IPS-15b (cell line): ENCODE results near the gene TRMT1.

Experiments
- H3K27me3 ChIP-seq: one replicate; pipeline ENCODE4 v1.6.1; 2013; ENCODE audit warnings: low read length; ENCODE audit not compliant: control insufficient read depth, insufficient read depth
- H3K36me3 ChIP-seq: one replicate; pipeline ENCODE4 v1.6.1; 2013; ENCODE audit warnings: low read length; ENCODE audit not compliant: control insufficient read depth, insufficient read depth
- H3K4me1 ChIP-seq: one replicate; pipeline ENCODE4 v1.6.1; 2013; ENCODE audit warnings: mild to moderate bottlenecking, low read length; ENCODE audit not compliant: control insufficient read depth, insufficient read depth
- H3K4me3 ChIP-seq: one replicate; pipeline ENCODE4 v1.5.1; 2013; ENCODE audit warnings: low read depth, low read length
- H3K9ac ChIP-seq: one replicate; pipeline ENCODE4 v1.6.1; 2013; ENCODE audit warnings: low read depth, mild to moderate bottlenecking, low read length
- H3K9me3 ChIP-seq: one replicate; pipeline ENCODE4 v1.6.1; 2013; ENCODE audit warnings: mild to moderate bottlenecking, low read length; ENCODE audit not compliant: control insufficient read depth, insufficient read depth

The TRMT1 gene

DNA sequence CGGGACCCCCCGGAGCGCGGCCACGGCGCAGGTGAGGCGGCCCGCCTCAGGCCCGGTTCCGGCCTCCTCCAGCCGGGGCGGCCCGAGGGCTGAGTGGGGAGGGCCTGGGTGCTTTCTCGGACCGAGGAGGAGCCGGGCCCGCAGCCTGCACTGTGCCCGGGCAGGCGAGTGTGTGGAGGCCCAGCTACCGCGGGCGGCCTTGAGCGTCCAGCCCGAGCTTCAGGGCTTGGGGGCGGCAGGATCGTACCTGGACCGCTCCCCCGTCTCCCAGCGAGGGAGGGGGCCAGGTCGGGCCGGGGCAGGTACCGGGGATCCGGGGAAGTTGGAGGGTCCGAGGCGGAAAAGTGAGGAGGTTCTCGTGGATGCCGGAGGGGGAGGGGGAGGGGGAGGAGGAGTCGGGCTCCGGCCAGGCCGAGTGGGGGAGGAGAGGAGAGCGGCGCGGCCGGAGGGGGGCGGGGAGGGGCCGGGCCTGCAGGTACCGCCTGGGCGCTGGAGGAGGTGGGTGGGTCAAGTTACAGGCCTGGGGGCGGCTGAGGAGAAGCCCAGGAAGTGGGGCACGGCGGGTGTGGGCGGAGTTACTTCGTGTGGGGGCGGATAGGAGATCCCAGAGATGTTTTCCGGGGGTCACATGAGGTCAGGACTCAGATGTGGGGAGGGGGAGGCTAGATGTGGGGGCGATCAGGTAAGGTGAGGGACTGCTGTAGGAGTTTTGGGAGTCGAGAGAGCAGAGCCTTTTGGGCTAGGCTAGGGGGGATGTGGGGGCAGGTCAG, 2.1 kb upstream of the TRMT1 start:
- H3K36me3 ChIP-seq, result peaks cover 20% of the 10 kb centered on the region
- H3K4me1 ChIP-seq, result peaks cover 28% of the 10 kb centered on the region

DNA sequence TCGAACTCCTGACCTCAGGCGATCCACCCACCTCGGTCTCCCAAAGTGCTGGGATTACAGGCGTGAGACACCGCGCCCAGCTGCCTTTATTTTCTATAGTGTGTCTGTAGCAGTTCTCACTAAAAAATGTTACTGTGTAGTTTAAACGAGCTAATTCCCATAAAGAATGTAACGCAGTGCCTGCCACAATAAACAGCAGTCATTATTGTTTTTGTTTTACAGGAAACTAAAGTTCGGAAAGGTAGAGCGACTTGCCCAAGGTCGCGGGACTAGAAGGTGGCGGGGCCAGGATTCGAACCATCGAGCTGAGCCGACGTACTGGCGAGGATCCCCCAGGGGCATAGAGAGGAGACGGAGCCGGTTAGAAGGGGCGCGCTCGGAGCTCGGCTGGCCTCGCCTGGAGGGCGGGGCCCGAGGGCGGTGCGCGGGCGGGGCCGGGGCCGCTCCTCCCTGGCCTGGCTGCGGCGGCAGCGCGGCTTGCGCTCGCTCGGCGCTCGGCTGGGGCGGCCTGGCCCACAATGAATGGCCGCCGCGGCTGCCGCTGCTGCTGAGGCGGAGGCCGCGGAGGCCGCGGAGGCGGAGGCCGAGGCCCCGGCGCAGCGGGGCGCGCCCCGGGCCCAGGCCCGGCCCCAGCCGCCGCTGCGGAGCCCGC, 1.4 kb upstream of the TRMT1 start, which contains the start of gene NACC1:
Gene NACC1 (plus strand): TSS at position 493 of the 652 bp plus-strand sequence. CDS start 16,944 bp downstream, outside the sequence.
- Histone ChIP-seq H3K9ac (peak within 1 kb of the TSS; percentile 96), H3K36me3 (peaks cover 21% of the 10 kb centered on the region), H3K27me3 (no peaks in the 10 kb centered on the region), H3K4me3 (peak within 1 kb of the TSS; percentile 88), H3K9me3 (no peaks in the 10 kb centered on the region), H3K4me1 (peaks cover 28% of the 10 kb centered on the region)

More for the DNA sequence above, 2.1 kb upstream of the TRMT1 start:
- Histone ChIP-seq H3K4me3 (peak overlapping the region; percentile 88), H3K9ac (peak overlapping the region; percentile 96), H3K27me3 (no peaks in the 10 kb centered on the region), H3K9me3 (no peaks in the 10 kb centered on the region)

DNA sequence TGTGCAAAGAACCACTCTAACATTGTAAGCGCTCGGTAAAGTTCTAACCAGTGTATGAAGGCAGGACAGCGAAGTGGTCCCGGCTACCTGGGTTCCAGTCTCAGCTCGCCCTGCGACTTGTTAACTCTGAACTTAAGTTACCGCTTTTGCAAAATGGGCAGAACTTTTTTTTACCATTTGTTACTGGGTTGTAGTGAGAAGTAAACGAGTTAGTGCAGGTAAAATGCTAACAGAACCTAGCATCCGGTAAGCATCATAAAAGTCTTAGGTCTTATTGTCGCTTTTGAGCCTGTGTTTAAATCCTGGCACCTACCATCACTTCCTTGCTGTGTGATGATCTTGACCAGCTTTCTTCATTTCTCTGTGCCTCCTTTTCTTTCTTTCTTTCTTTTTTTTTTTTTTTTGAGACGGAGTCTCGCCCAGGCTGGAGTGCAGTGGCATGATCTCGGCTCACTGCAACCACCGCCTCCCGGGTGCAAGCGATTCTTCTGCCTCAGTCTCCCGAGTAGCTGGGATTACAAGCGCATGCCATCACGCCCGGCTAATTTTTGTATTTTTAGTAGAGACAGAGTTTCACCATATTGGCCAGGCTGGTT, 734 bp upstream of the TRMT1 start:
- peaks cover 23% of the 10 kb centered on the region for H3K36me3 ChIP-seq
- peak overlapping the region; percentile 89 for H3K9ac ChIP-seq
- peaks cover 28% of the 10 kb centered on the region for H3K4me1 ChIP-seq

DNA sequence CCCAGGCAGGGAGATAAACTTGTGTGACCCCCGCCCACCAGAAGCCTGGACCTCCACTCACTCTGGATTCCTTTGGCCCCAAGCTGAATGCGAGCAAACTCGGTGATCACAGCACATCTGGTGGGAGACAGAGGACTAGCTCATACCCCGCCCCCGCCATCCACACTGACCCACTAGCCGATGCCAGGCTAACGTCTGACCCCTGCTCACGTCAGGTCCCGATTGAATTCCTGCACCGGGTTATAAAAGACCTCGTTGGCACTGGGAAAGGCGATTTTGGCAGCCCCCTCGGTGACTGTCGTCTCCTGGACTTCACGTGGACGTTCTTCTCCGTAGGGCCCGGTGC, 631 bp downstream of the TRMT1 start:
- Histone ChIP-seq H3K27me3 (no peaks in the 10 kb centered on the region), H3K9ac (peak overlapping the region; percentile 89), H3K4me1 (peaks cover 21% of the 10 kb centered on the region), H3K4me3 (peak overlapping the region; percentile 83), H3K9me3 (no peaks in the 10 kb centered on the region), H3K36me3 (peaks cover 15% of the 10 kb centered on the region)

More for the DNA sequence above, 734 bp upstream of the TRMT1 start:
- Histone ChIP-seq H3K4me3 (peak overlapping the region; percentile 83), H3K9me3 (no peaks in the 10 kb centered on the region), H3K27me3 (no peaks in the 10 kb centered on the region)

DNA sequence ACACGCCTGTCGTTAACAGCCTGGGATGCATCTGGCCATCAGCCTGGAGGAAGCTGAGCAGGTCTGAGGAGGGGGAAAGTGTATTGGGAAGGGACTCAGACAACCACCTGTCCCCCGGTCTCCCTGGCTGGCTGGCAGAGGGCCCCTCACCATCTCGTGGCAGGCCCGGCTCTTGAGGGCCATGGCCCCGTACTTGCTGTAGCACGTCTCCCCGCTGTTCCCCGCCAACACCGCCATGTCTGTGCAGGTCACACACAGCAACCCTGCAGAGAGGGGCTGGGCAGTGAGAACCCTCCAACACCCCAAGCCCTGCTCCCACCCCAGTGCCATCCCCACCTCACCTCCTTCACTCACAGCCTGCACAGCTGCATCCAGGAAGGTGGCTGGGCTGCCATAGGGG, 4.0 kb downstream of the TRMT1 start:
- peaks cover 20% of the 10 kb centered on the region for H3K36me3 ChIP-seq
- H3K9ac ChIP-seq, result no peak overlapping the region
- H3K4me1 ChIP-seq, result peaks cover 4% of the 10 kb centered on the region
- no peaks in the 10 kb centered on the region for H3K9me3 ChIP-seq
- no peak overlapping the region for H3K4me3 ChIP-seq
- no peaks in the 10 kb centered on the region for H3K27me3 ChIP-seq

DNA sequence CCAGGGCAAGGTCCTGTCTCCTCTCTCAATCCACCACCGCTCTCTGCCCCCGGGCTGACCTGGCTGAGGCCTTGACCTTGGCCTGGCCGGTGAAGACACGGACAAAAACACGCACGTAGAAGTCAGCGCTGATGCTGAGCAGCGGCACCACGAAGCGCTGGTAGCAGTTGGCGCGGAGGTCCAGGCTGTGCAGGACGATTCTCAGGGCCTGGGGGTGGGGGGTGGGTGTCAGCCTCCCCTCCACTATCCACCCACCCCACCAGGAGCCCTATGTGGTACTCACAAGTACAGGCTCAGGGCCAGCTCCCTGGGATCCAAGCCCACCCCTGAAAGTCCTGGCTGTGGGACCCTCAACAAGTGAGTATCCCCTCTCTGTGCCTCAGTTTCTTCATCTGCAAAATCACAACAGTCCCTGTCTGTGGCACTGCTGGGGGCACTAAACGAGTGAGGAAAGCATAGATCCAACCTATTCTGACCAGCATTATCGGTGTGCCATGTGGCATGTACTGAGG, 6.4 kb downstream of the TRMT1 start:
- Histone ChIP-seq H3K36me3 (peaks cover 23% of the 10 kb centered on the region), H3K27me3 (no peaks in the 10 kb centered on the region), H3K4me1 (no peaks in the 10 kb centered on the region), H3K9me3 (no peaks in the 10 kb centered on the region), H3K9ac (no peak overlapping the region), H3K4me3 (no peak overlapping the region)

DNA sequence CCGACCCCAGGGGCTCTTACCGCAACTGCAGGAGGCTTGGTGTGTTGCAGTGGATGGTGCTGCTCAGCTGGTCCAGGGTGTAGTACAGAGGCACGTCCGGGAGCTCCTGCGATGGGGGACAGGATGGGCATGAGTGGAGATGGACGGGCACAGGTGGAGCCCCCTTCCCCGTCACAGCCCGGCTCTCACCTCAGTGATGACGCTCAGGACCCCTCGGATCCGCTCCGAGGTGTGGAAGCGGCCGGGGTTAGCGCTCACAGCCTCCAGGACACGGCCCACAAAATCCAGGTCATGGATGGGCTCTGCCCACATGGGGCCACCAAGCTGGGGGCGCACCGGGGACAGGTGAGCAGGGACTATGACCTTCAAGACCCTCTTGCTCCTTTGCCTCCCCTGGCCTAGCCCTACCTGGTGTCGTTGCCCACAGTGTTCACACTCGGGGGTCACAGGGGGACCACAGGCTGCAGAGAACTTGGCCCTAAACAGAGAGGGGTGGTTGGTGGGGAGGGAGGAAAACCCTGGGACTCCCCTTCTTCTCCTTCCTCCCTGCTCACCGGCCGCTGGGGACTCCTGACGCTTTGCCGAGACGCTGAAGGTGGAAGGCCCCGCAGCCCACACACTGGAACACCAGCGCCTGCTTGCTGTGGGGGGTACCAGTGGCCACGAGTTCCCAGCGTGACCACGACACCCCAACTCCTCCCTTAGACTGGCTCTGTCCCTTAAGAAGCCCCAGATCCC, 7.0 kb downstream of the TRMT1 start:
- no peaks in the 10 kb centered on the region for H3K27me3 ChIP-seq
- H3K9me3 ChIP-seq, result no peaks in the 10 kb centered on the region
- H3K4me1 ChIP-seq, result no peaks in the 10 kb centered on the region
- H3K4me3 ChIP-seq, result no peak overlapping the region
- H3K36me3 ChIP-seq, result peaks cover 24% of the 10 kb centered on the region
- H3K9ac ChIP-seq, result no peak overlapping the region

DNA sequence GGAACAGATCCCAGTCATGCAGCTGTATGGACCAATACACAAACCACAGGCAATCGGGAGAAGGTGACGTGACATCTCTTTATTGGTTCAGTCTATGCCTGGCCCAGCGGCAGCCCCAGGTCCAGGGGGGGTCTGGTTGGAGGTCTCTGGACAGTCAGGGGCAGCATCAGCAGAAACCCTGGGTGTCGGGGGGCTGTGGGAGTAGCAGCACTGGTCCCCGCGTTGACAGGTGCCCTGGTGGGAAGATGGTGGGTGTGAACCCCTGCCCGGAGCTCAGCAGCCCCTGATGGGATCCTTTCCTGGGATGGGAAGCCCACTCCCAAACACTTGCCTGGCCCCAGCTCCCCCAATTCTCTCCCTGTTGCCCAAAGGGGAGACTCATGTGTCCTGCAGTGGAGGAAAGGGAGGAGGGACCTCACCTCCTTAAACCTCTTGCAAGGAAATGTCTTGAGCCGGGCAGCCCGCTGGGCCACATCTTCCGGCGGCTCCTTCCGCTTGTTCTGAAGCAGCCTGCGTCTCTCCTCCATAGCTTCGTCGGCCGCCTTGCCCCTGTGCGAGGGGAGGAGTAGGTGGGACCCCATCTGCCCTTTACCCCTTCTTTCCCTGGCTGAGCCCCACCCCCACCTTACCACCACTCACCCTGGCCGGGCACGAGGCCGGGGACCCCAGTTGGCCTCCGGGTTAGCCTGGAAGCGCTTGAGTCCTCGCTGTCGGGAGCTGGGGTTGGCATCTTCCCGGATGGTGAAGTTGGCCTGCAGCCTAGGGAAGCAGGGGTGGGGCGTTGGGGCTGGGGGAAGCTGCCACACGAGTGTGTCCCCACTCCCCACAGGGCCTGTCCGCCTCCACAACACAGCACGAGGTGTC, 11.5 kb downstream of the TRMT1 start:
- Histone ChIP-seq H3K27me3 (peaks cover 16% of the 10 kb centered on the region), H3K4me3 (no peak overlapping the region), H3K4me1 (peaks cover 10% of the 10 kb centered on the region), H3K9ac (no peak overlapping the region), H3K36me3 (peaks cover 18% of the 10 kb centered on the region), H3K9me3 (no peaks in the 10 kb centered on the region)

DNA sequence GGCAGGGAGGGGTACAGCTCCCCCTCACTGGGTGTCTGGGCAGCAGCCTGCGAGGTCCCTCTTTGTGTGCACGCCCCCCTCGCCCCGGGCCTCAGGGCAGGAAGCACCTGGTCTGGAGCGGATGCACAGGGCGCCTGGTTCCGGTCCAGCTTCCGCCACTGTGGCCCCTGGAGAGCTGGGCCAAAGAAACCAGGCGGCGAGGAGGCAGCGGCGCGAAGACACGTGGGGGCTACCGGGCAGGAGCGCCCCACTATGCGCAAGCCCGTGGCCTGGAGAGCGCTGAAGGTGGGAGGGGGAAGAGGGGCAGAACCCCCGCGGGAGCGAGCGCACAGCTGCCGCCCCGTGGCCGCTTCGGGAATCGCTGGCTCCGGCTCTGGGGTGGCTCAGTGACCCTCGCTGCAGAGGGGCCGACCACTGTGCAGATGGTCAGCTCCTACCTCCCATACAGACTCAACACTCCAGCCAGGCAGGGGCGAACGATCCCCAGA, 12.1 kb downstream of the TRMT1 start:
- H3K4me3 ChIP-seq, result no peak overlapping the region
- H3K27me3 ChIP-seq, result peaks cover 22% of the 10 kb centered on the region
- H3K36me3 ChIP-seq, result peaks cover 11% of the 10 kb centered on the region
- no peaks in the 10 kb centered on the region for H3K9me3 ChIP-seq
- H3K4me1 ChIP-seq, result peaks cover 10% of the 10 kb centered on the region
- H3K9ac ChIP-seq, result no peak overlapping the region

DNA sequence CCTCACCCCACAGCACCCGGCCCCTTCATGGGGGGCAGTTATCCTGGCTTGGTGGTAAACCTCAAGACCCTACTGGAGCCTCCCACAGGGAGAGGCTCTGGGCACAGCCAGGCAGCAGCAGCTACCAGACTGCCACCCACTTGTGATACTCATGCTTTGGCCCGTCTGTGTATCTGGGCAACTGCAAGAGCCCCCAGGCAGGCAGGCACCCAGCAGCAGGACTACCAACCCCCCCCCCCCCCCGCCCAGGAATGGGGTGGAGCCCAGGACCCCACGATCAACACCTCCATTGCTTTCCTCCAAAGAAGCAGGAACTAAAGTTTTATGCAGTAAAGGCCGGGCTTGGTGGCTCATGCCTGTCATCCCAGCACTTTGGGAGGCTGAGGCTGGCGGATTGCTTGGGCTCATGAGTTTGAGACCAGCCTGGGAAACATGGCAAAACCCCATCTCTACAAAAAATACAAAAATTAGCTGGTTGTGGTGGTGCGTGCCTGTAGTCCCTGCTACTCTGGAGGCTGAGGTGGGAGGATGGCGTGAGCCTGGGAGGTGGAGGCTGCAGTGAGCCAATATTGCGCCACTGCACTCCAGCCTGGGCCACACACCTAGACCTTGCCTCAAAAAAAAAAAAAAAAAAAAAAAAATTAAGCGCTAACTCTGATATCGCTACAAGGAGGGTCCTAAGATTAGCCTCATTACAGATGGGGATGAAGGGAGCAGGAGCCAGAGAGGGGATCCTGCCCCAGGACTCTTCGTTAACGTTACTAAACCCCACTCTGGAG, 12.8 kb downstream of the TRMT1 start:
- H3K9ac ChIP-seq, result no peak overlapping the region
- H3K27me3 ChIP-seq, result peaks cover 29% of the 10 kb centered on the region
- no peak overlapping the region for H3K4me3 ChIP-seq
- peaks cover 10% of the 10 kb centered on the region for H3K4me1 ChIP-seq
- no peaks in the 10 kb centered on the region for H3K9me3 ChIP-seq
- peaks cover 9% of the 10 kb centered on the region for H3K36me3 ChIP-seq
